GM18909 (cell line): Measurements from ENCODE around the gene MGAT4D.
A peak's percentile ranks its signal among the peaks of the same experiment; 100 is the strongest.
"Not testable (repeated sequence)": the region's sequence is repeated elsewhere in the genome, so short reads cannot be mapped to it uniquely, and the experiment has no call there.

ENCODE experiments used
- ATAC-seq: cut with Tn5 transposase; IDR thresholded peaks from one replicate; pipeline ENCODE4 v1.9.1; 2021; ENCODE audit warnings: mild to moderate bottlenecking; ENCODE audit not compliant: unreplicated experiment, poor library complexity

Gene MGAT4D

GRCh38 chr4:140497747-140498636 lies at the start of gene MGAT4D:
Gene MGAT4D, minus strand, starts transcription at chr4:140498293. Its CDS starts 71 bp downstream, at chr4:140498222.
- ATAC-seq: no peak

DNA sequence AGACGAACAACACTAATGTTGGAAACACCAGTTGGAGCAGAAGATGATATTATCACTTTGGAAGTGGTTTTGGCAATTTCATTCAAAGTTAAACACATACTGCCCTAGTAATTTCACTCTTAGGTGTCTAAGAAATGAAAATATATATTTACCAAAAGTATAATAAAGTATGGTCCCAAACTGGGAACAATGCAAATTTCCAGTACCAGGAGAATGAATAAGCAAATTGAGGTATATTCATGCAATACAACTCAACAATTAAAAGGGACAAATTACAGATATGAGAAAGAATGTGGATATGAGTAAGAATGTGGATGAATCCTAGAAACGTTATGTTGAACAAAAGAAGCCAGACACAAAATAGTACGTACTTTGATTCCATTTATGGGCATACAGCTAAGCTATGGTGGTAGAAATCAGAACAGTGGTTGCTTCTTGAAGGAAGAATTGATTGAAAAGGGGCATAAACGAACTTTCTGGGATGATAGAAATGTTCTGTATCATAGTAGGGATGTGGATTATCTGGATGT lies 35.9 kb upstream of the MGAT4D start:
- no peak for ATAC-seq

DNA sequence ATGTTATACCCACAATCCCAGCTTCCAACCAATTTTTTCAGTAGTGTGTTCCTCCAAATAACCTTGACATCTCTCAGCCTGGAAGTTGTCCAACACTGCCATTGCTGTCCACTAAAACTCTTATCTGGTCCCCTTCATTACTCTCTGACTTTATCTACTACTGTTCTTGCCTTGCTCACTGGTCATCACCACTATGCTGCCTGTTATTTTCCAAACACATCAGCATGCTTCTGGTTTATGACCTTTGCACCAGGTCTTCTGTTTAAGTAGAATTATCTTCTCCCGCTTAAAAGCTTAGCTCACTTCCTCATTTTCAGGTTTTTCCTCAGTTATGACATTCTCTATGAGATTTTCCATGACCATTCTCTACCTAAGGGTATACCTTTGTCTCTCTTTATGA lies 31.3 kb upstream of the MGAT4D start:
- no peak for ATAC-seq

- ATAC-seq: peak; percentile 100
Observed at GRCh38 chr4:140523857-140524742, 26.0 kb upstream of the MGAT4D start, which contains the start of gene ELMOD2. Gene ELMOD2, plus strand, starts transcription at chr4:140524168. Its CDS starts 1,261 bp downstream, at chr4:140525429.

DNA sequence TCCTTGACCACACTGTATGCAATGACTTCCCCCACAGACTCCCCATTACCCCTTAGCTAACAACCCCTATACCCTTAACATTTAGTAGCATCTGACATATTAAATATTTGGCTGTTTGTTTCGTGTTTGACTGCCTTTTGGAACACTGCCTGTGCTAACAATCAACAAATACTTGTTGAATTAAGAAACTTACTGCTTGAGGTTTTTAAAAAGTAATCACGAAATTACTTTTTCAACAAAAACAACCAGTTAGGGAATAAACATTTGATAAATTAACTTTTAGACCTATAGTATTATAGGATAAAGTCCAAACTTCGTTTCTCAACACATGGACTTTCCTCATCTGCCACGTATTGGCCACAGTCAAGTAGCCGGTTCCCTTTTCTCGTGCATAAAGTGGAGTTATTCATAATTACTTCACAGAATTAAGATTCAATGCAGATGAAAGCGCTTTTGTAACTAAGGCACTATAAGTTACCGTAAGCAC lies 25.3 kb upstream of the MGAT4D start:
- peak; percentile 18 for ATAC-seq

DNA sequence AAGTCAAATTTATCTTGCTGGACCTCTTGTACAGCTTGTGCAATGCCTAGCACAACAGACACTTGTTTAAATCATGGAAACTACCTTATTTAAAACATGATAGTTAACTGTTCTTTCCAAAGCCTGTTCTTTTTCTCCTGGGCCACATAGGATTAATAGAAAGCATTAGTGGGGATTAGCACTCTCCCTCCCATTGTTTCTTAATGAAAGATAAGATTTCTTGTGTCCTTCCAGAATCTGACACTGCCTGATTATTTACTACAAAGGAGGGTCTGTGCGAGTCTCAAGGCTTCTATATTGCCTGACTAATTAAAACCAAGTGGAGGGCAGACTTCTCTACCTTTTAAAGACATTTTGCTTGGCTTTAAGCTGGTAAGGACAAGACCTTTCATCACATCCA lies 17.3 kb upstream of the MGAT4D start:
- ATAC-seq: no peak

DNA sequence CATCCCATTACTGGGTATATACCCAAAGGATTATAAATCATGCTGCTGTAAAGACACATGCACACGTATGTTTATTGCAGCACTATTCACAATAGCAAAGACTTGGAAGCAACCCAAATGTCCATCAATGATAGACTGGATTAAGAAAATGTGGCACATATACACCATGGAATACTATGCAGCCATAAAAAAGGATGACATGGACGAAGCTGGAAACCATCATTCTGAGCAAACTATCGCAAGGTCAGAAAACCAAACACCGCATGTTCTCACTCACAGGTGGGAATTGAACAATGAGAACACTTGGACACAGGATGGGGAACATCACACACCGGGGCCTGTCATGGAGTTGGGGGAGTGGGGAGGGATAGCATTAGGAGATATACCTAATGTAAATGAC lies 15.7 kb upstream of the MGAT4D start:
- not testable (repeated sequence) for ATAC-seq

DNA sequence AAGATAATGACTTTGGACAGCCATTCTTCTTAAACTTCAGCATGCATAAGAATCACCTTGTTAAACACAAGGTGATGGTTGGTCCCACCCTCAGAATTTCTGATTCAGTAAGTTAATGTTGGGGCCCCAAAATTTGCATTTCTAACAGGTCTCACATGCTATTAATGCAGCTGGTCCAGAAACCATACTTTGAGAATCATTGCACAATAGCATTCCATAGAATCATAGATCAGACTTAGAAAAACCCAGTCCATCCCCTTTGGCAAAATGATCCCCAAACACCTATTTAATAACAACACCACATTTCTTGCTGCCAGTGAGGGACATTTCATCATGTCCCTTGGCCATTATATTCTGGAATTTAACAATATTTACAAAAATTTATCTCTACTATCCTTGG lies 6.2 kb upstream of the MGAT4D start:
- no peak for ATAC-seq

DNA sequence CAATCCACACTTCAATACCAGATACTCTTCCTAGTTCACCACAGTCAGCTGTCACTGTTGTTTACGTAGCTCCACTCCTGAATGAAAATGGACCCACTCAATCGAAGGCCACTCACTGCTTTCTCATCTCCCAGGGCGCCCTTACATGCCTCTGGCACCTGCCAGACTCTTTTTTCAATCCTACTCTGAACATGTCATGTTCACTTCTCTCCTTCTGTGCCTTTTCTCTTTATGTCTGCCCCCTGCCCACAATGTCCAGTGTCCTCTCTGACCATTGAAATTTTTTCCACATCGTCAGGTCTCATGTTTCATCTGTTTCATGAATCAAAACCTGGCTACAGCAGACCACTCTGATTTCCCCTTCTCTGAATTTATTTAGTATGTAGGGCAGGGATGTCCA lies 1.3 kb upstream of the MGAT4D start:
- ATAC-seq: no peak

- ATAC-seq: no peak
Observed at GRCh38 chr4:140497405-140497746, 717 bp downstream of the MGAT4D start.

DNA sequence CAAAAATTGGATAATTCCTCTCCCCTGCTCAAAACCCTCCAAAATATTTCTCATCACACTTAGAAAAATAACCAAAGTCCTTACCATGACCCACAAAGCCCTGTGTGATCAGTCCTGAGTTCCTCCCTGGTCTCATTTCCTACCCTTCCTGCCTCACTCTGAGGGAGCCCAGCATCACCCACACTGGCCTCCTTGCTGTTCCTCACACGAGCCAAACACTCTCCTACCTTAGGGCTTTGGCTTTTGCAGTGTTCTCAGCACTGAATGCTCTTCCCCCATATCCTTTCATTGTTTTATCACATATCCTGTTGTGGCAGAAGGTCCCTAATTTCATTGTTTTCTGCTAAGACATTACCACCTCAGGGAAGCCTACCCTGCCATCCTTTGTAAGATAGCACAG lies 12.2 kb downstream of the MGAT4D start:
- no peak for ATAC-seq

DNA sequence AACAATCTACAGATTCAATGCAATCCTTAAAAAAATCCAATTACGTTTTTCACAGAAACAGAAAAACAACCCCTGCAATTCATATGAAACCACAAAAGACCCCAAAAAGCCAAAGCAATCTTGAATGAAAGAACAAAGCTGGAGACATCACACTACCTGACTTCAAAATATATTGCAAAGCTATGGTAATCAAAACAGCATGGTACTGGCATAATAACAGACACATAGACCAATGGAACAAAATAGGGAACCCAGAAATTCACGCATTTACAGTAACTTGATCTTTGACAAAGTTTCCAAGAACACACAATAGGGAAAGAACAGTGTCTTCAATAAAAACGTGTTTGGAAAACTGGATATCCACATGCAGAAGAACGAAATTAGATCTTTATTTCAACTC lies 14.6 kb downstream of the MGAT4D start:
- no peak for ATAC-seq

DNA sequence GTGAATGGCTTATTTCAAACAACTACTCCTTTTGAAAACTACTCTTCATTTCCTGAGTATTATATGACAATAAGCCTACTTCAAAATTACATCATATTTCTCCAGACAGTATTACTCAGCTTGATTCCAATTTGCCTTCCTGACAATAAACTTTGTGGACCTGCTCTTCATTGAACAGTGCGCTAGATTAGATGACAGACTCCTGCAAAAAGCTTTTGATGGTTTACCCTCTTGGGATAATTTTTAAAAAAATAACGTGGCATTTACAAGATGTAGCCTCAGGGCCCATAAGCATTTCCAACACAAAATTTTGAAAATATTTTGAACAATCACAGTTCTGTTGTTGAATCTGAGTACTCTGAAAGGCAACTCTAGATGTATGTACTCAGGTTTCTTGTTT lies 25.9 kb downstream of the MGAT4D start:
- ATAC-seq: no peak

- no peak for ATAC-seq
Observed at GRCh38 chr4:140469791-140470733, 28.0 kb downstream of the MGAT4D start.

GRCh38 chr4:140466146-140466545 lies 31.9 kb downstream of the MGAT4D start:
- no peak for ATAC-seq

DNA sequence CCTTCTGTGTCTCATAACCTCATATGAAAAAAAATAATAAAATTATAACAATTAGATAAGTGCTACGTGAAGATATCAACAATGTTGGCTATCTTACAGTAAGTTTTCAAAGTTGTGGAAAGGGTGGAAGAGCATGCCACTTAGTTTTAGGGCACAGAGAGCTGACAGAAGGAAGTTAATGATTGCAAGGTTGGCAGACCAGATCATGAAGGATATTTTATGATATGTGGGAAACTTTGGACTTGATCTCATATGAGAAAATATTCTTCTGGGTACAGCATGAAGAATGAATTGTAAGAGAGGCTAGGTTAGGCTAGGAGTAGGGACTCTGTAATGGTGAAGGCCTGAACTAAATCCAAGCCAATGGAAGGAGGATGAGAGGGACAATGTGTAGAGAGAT lies 34.5 kb downstream of the MGAT4D start:
- ATAC-seq: no peak

GRCh38 chr4:140463182-140463581 lies 34.9 kb downstream of the MGAT4D start:
- no peak for ATAC-seq

- ATAC-seq: no peak
Observed at GRCh38 chr4:140450352-140450751, 47.7 kb downstream of the MGAT4D start.

- ATAC-seq: no peak
Observed at GRCh38 chr4:140448830-140449229, 49.3 kb downstream of the MGAT4D start.

DNA sequence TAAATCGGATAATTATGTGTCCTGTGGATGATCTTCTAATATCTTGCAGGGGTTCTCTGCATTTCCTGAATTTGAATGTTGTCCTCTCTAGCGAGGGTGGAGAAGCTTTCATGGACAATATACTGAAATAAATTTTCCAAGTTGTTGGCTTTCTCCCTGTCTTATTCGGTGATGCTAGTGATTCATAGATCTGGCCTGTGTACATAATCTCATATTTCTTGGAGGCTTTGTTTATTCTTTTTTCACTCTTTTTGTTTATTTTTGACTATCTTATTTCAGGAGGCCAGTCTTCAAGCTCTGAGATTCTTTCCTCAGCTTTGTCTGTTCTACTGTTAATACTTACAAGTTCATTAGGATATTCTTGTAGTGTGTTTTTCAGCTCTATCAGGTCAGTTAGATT lies 49.9 kb downstream of the MGAT4D start:
- ATAC-seq: no peak
